NCI-H1694 treated with DMSO at 0.1 percent for 48 hours (cell line): Measurements from ENCODE around the gene CMYA5.

Source experiments
- DNase-seq: peaks from one replicate; lab custom pipeline; 2025; lab: John Stamatoyannopoulos, UW

CMYA5 gene

DNA sequence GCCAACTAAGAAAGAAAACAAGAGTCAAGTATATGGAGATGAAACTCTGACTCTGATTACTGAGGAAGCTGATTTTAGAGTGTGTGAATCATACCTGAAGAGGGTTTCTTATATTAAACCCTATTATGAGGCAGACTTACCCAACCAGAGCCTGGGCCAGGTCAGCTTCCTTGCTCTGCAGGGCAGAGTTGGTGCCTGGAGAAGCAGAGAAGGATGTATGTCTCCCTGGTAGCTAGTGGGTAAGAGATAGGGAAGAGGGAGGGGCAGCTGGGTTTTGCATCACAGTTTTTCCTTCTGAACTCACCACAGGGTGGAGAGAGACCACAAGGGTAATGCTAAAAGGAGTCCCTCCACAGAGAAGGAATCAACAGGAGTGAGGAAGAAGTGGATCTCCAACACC is 104.1 kb downstream of the CMYA5 start:
- DNase-seq: no peak

DNA sequence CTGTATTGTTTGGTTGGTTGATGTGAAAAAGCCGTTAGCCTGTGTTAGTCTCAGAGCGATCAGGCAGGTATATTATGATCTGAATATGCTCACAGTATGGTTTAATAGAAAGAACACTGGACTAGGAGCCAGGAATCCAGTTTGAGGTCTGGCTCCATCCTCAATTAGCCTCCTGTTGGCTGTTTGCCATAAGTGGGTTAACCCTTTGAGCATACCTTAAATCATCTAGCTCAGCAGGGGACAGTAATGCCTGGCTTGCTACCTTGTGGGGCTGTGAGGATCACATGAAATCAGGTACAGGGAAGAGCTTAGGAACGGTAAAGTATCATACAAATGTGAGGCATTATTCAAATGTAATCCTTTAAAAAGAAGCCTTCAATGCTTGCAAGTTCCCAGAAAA is 104.7 kb downstream of the CMYA5 start:
- no peak for DNase-seq

DNA sequence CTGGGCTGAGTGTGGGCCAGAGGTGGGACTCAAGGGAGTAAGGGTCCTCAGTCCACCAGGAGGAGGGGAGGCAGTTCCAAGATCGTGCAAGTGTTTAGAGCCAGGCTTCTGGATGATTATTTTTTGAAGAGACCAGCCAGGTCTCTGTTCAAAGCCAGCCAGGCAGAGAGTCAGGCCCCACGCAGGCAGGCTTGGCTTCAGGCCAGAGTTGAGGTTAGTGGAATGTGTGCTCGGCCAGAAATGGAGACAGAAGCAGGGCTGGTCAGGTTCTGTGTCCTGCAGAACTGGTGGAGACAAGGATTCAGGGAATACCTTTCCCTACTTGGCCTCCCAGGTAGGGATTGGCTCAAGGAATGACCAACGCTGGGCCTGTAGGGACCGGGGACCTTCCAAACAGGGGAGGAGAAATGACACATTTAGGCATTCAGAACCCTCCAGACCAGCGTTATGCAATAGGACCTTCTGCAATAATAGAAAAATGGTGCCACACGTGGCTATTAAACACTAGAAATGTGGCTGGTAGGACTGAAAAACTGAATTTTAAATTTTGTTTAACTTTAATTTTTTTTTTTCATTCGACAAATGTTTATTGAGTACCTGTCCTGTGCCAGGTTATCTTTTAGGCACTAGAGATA is 106.2 kb downstream of the CMYA5 start:
- DNase-seq: no peak

DNA sequence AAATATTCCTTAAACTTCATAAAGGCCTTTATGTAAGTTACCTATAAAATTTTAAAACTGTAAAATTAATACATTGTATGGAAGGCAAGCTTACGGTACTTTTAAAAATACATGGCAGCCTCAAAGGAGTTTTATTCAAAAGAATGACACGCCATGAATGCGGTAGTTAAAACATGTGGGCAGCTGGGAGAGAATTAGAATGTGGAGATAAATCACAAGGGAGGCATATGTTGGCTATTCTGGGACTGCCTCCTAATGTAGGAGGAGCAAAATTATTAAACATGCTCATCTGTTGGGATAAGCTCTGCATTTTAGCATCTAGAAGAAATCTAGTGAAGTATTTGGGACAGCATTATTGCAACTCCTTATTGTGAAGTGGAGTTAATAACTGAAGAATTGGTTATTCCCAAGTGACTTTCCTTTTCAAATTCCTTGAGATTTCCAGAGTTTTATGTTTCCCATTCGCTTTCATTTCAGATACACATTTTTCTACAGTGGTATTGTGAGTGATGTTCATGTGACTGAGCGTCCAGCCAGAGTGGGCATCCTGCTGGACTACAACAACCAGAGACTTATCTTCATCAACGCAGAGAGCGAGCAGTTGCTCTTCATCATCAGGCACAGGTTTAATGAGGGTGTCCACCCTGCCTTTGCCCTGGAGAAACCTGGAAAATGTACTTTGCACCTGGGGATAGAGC is 109.4 kb downstream of the CMYA5 start:
- no peak for DNase-seq

DNA sequence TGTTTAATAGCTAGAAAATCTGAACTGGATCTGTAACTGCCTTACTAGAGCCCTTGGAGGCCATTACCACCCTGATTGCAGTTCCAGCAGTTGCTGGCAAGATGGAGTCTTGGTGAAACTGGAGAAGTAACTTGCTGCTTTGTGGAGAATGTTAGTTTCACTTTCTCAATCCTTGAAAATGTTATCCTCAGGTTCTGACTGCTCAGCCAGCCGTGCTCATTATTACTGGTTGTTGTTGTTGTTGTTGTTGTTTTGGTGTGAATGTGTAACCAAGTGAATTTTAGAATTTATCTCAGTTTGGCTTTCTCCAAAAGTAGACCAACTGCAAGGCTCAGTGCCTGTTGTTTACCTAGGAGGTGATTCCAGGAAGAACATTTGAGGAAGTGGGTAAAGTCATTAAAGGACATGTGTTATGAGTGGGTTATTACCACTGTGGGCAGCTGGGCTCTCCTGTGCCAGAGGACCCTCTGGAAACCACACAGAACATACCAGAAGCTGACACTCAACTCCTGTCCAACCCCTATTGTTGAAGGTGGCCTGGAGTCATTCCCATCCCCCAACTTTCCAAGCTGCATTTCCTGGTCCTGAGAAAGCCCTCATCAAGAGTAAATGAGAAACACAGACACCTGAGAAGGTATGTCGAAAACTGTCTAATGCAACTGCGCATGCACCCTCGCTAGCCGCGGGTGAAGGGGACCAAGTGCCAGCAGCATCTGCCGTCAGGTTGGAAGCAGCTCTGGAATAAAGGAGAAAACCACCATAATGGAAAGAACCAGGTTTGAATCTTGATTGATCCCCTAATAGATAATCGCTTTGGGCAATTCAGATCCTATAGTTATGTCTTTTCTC is 111.6 kb downstream of the CMYA5 start:
- no peak for DNase-seq

DNA sequence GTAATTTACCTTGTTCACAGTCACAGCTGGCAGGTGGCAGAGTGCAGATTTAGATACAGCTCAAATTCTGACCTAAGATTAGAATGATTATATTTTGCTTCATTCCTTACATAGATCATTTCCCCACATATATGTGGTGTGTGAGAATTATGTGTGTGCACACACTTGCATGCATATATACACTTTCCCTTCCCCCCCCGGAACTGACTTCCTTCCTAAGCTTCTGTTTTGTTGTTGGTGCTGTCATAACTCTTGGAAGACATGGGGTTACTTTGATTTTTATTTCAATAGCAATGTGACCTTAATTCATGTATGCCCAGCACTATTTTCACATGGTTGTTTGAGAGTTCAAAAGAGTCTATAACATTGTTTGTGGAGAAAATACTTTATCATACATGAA is 112.8 kb downstream of the CMYA5 start:
- no peak for DNase-seq

DNA sequence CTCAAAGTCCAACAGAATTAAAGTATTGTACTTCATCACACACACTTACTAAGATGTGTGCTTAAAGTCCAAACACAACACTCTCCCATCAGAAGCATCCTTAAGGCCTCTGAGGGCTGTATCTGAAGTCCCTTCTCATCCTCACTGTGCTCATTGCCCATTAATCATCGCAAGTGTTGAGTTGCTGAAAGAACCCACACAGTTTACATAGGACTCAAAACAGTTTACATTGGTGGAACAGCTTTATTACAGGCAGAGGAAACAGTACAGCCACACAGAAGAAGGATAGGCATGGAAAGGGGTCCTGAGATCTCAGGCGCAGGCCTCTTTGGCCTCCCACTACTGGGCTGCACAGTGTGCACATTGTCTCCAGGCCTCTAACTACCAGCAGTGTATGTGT is 113.4 kb downstream of the CMYA5 start:
- DNase-seq: no peak

DNA sequence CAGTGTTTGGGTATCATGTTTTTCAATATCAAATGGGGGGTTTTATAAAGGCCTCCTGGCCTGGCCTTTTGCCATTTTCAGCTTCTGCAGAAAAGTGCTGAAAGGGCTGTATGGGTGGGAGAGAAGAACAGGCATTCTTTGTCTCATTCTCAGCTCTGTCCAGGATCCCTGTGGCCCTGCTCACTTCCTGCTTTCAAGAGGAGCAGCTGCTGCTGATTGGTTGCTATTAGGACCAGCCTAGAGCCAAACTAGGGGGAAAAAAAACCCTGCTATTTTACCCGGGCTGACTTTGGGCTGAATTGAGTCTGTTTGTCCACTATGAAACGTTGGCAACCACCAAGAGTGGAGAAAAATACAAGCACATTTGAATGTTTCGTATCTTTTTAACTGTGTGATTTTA is 117.1 kb downstream of the CMYA5 start:
- DNase-seq: no peak

DNA sequence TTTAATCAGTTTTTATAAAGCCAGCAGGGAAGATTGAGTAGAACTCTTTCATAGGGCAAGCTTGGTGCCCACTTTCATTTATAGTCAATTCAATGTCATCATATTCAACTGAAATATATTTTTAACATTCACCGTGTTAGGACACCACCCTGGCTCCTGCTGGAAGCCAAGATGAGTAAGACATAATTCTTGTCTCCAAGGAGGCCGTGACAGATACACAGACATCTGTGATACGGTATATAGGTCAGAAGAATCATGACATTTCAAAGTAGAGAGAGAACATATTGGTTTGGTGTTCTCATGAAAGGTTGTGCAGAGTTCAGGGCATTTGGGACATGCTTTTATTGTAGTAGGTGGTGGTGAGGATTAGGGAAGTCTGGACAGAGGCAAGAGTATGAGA is 120.1 kb downstream of the CMYA5 start:
- no peak for DNase-seq

DNA sequence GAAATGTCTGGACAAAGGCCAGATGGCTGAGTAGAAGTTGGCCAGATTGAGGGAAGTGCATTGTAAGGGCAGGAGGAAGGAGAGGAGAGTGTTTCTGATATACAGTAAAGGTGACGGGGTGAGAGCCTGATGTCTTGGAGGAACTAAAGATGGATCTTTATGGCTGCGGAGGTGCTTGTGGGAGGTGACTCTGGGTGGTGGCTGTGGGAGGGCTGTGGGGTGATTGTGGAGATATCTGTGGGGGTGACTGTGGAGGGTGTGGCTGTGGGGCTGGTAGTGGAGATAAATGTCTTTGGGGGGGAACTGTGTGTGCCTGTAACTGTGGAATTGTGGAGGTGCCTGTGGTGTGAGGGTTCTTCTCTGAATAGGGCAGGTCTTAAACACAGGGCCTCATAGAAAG is 121.4 kb downstream of the CMYA5 start:
- DNase-seq: no peak

DNA sequence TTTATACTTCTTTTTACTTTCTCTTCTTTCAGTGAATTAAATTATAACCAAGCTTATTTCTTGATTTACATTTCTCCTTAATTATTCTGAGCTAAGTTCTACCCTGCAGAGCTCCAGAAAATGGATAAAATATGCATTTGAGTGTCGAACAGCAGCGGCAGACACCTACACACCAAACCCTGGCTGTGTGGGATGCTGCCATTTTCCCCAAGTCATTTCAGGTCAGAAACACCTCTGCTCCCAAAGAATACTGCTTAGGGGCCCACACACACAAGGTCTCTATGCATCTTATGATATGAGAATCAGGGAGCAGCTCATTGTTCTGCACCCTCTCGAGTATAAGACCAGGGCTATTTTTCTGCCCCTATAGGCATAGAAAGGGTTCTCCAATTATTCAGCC is 122.3 kb downstream of the CMYA5 start:
- no peak for DNase-seq

DNA sequence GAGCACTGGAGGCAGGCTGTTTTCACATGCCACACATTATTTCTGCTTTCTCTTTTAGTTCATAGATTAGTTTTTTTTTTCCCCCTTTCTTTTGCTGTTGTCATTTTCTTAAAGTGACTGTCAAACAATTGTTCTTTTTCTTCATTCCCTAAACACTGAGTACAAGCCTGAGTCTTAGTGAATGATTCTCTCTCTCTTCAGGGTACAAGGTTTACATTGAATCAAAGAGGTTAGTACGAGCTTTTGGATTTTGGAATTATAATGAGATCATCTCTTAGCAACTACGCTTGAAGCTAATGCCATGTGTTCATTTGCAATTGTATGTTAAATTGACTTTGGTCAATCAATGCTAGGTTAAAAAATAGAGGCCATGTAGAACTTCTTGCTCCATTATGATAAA is 125.1 kb downstream of the CMYA5 start:
- DNase-seq: no peak

DNA sequence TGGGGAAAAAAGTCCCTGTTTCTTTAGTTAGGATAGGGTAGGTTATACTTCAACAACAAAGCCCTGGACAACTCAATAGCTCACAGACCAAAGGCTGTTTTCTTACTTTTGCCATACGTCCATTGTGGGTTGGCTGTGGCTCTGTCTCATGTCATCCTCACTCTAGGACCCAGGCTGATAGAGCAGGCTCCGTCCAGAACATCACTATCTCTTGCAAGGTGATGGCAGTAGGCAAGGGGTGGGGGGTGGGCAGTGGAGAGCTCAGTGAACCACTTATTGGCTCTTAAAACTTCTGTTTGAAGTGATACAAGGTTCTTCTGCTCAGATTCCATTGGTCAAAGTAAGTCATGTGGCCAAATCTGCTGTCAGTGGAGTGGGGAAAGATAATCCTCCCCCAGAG is 126.4 kb downstream of the CMYA5 start:
- DNase-seq: no peak

DNA sequence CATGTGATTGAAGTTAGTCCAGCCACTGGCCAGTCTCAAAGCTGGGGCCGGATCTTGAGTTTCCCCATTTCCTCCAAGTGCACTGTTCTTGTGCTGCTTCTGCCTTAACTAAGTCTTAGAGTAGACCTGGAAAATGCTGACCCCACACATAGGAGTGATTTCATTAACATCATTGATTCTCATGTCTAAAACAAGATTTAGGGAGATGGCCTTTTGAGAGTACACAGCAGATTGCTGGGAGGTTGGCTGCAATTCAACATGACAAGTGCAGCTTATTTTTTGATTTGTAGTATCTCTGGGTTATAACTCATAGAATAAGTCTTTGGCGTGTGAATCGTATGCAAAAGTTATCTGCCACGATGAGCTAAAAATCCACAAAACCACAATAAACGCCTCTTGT is 131.0 kb downstream of the CMYA5 start:
- DNase-seq: no peak

DNA sequence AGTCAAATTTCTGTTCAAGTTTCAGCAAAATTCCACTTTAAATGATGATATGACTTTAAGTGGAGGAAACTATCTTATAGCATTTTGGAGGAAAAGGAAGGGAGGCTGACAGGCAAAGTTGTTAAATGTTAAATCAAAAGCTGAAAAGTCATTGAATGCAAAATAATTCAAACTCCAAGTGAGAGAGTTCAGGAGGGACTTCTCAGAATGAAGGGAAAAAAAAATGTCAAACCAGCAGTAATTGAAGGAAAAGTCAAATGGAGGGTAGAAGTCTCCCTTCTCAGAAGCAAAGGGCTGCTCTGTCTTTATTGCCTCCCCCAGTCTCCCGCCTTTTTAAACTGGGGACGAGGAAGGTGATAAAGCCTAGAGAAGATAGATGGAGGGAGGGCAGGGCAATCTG is 134.8 kb downstream of the CMYA5 start:
- no peak for DNase-seq

DNA sequence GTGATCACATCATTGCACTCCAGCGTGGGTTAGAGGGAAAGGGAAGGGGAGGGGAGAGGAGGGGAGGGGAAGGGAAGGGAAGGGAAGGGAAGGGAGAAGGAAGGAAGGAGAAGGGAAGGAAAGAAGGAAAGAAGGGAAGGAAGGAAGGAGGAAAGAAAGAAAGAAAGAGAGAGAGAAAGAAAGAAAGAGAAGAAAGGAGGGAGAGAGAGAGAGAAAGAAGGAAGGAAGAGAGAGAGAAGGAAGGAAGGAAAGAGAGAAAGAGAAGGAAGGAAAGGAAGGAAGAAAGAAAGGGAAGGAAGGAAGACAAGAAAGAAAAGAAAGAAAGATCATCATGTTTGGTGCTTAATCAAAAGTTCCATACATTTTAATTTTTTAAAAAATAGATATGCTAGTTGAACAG is 136.2 kb downstream of the CMYA5 start:
- no peak for DNase-seq

DNA sequence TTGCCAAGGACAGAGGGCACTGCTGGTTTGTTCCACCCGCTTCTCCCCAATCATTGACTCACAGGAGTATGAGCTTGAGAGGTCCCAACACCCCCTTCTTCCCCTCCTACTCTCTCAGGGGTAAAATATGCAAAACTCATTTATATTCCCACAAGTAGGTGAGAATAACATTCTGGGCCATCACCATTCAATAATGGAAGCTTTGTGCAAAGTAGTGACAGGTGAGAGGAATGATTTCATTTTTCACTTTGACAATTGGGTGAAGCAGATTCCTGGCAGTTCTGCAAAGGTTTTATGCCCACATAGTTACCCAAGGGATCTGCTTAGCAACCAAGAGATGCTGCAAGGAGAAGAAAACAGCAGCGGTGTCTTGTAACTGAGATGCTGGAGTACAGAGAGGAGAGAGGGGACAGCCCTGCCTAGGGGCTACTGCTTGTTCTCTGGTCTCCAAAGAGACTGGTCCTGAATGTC is 137.6 kb downstream of the CMYA5 start:
- no peak for DNase-seq

DNA sequence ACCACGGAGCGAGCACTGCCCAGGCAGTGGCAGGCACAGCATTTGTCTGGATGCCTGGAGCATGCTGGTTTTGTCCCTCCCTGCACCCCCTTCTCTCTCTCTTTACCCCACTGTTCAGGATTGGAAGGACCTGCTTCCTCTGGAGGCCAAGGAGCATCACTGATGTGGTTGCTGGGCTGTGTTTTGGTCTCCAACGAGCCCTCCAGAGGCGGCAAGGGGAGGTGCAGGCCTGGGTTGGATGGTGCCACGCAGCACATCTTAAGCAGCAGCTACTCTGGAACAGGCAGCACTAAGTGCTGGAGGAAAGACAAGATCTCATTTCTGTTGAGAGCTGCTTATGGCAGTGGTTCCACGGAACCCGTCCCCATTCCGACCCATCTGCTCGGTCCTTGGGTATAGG is 139.6 kb downstream of the CMYA5 start:
- no peak for DNase-seq

DNA sequence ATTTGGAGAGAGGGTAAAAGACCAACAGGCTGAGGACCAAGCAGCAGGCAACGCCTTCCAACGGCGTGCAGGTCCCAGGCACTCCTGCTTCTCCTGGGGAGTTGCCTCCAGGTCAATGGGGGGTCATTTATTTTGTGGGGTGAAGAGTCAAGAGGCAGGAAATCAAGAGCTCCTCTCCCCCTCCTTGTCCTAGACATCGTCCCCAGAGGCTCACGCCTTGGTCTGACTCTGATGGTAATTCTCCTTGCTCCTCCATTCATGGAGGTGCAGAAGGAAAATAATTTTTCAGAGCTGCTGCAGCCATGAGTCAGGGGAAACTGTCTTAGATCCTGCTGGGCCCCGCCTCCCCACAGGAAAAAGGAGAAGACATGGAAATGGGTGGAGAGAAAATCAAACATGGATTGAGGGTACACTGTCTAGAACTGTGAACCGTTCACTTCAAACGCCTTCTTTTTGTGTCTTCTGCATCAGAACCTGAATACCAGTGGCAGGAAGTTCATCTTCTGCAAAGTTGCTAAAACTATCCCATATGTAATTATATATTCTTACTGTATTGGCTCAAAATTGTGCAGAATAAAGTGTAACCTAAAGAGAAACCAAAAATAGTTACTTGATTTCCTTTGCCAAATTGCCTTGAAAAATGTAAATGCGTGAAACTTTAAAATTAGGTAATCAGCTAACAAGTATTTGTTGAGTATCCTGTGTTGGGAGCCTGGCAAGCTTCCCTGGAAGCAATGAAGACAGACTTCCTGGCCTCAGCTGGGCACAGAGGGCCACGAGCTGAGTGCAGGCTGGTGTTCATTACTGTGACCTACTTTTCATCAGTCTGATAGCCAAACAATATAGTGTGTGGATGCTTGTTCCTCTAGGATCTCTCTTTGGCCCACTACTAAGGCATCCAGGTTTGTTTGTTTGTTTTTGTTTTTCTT is 142.0 kb downstream of the CMYA5 start:
- DNase-seq: no peak

DNA sequence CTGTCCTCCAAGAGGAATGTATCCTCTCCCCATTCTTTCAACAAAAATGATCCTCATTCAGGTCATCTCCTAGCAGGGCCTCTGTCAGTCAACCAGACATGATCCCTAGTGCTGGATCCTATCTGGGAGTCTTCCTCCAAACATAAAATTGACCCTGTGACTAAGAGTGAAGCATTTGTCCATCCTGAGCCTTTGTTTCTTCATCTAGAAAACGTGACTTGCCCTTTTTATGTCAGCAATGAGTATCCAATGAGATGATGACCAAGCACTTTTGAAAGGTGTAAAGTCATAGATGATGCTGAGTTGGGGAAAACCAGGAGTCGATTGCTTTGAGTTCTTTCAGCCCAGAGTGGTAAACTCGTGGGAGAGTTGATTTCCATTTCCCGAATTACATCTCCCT is 143.3 kb downstream of the CMYA5 start:
- DNase-seq: no peak

DNA sequence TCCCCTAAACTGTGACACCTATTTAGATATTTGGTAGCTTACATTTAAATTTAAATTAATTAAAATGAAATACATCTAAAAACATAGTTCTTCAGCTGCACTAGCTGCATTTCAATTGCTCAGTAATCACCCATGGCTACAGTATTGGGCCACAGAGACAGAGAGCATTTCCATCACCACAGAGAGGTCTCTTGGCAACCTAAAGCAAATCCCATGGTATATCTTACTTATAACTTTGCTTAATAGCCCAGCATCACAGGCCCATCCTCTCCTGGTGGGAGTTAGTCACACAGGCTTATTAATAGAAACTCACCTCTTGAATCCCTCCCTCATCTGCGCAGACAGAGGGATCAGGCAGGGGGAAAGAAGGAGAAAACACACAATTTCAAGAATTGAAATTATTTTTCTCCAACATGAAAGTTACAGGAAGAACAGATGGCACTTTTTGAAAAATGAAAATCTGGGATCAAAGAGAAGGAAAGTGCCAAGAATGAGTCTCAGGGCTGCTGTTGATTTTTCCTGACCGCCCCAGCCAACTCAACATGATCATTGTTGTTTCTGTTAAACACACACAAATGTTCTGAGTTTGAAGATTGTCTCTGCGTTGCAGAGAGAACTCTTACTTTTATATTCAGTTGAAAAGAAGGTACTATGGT is 144.6 kb downstream of the CMYA5 start:
- no peak for DNase-seq
